ENCODE measurements around the gene FGFR2.

FGFR2 gene

DNA sequence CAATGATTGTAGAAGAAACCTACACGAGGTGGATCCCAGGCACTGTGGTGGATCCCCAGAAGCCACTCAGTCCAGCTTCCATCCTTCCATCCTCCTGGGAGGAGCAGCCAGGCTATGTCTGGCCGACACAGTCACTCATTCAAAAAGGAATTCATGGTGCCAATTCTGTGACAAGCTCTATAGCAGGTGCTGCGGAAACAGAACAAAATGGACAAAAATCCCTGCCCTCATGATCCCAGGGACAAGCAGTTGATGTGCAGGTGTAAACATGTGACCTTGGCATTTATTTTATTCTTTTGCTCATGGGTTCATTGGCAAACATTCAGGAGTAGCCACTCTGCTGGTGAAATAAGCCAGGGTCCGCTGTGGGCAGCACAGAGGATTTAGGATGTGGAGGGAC, 49.2 kb upstream of the FGFR2 start:
- TF ChIP-seq ZNF565 (CRISPR knock-in tag; conservative IDR thresholded peaks at IDR 0.05; ENCODE audit: low read depth): no peak
- no peak for ATAC-seq

DNA sequence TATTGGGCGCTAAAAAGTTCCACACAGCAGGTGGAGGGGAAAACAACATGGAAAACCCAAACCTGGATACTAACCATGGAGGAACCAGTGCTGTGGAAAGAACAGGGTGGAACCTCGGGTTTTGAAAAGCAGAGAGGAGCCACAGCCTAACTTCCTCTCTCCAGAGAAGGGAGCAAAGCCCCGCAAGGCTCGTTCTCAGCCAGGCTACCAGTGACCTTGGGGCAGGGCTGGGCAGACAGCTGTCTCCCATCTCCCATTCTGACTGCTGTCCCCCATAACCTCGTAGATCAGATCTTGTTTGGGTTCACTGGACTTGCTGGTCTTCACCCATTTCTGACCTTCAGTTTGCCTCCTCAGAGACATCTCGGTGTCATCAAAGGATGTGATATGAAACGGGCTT, 47.5 kb upstream of the FGFR2 start:
- ATAC-seq: no peak
- TF ChIP-seq SNAI2 (CRISPR knock-in tag; IDR thresholded peaks at IDR 0.05) (no peak), ZNF70 (CRISPR knock-in tag; IDR thresholded peaks at IDR 0.05) (no peak), RARB (CRISPR knock-in tag; IDR thresholded peaks at IDR 0.05) (no peak), TOX (CRISPR knock-in tag; IDR thresholded peaks at IDR 0.05; ENCODE audit: borderline replicate concordance) (no peak), ESRRG (CRISPR knock-in tag; IDR thresholded peaks at IDR 0.05) (no peak), ISL1 (CRISPR knock-in tag; IDR thresholded peaks at IDR 0.05) (no peak)
- TF ChIP-seq, protein P1, sequence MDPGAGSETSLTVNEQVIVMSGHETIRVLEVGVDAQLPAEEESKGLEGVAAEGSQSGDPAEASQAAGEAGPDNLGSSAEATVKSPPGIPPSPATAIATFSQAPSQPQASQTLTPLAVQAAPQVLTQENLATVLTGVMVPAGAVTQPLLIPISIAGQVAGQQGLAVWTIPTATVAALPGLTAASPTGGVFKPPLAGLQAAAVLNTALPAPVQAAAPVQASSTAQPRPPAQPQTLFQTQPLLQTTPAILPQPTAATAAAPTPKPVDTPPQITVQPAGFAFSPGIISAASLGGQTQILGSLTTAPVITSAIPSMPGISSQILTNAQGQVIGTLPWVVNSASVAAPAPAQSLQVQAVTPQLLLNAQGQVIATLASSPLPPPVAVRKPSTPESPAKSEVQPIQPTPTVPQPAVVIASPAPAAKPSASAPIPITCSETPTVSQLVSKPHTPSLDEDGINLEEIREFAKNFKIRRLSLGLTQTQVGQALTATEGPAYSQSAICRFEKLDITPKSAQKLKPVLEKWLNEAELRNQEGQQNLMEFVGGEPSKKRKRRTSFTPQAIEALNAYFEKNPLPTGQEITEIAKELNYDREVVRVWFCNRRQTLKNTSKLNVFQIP (CRISPR knock-in tag; IDR thresholded peaks at IDR 0.05; ENCODE audit: borderline replicate concordance, low read depth): no peak
- TF ChIP-seq, protein P2, sequence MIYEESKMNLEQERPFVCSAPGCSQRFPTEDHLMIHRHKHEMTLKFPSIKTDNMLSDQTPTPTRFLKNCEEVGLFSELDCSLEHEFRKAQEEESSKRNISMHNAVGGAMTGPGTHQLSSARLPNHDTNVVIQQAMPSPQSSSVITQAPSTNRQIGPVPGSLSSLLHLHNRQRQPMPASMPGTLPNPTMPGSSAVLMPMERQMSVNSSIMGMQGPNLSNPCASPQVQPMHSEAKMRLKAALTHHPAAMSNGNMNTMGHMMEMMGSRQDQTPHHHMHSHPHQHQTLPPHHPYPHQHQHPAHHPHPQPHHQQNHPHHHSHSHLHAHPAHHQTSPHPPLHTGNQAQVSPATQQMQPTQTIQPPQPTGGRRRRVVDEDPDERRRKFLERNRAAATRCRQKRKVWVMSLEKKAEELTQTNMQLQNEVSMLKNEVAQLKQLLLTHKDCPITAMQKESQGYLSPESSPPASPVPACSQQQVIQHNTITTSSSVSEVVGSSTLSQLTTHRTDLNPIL (CRISPR knock-in tag; IDR thresholded peaks at IDR 0.05; ENCODE audit: low read depth): no peak

DNA sequence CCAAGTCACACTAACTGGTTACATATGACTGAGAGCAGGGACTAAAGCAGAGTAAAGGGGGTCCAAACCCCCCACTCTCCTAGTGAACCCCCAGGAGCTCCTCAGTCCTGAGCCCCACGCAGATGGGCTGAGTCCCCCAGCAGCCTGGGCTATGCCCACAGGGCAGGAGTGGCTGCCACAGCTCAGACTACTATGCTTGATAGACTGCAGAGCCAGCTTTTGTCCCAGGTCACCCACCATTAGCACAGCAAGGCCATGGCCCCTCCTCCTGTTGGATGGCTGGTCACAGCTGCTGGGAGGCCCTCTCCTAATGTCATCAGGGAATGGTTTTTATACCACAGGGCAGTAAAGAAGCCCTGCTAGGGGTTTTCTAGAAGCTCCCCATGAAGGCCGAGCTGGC, 46.3 kb upstream of the FGFR2 start:
- TF ChIP-seq ZNF565 (CRISPR knock-in tag; conservative IDR thresholded peaks at IDR 0.05; ENCODE audit: low read depth) (no peak), ZNF8 (CRISPR knock-in tag; IDR thresholded peaks at IDR 0.05) (no peak), ARNTL (CRISPR knock-in tag; IDR thresholded peaks at IDR 0.05; ENCODE audit: borderline replicate concordance, low read depth) (no peak), TCF4 (CRISPR knock-in tag; IDR thresholded peaks at IDR 0.05; ENCODE audit: borderline replicate concordance) (no peak), ZFP3 (CRISPR knock-in tag; IDR thresholded peaks at IDR 0.05) (no peak), SNAI2 (CRISPR knock-in tag; IDR thresholded peaks at IDR 0.05) (no peak), BACH2 (CRISPR knock-in tag; IDR thresholded peaks at IDR 0.05; ENCODE audit: borderline replicate concordance) (no peak), ISL1 (CRISPR knock-in tag; IDR thresholded peaks at IDR 0.05) (no peak), CSDC2 (CRISPR knock-in tag; IDR thresholded peaks at IDR 0.05) (no peak)
- TF ChIP-seq, protein P2 (CRISPR knock-in tag; IDR thresholded peaks at IDR 0.05; ENCODE audit: low read depth): no peak
- TF ChIP-seq, protein P3, sequence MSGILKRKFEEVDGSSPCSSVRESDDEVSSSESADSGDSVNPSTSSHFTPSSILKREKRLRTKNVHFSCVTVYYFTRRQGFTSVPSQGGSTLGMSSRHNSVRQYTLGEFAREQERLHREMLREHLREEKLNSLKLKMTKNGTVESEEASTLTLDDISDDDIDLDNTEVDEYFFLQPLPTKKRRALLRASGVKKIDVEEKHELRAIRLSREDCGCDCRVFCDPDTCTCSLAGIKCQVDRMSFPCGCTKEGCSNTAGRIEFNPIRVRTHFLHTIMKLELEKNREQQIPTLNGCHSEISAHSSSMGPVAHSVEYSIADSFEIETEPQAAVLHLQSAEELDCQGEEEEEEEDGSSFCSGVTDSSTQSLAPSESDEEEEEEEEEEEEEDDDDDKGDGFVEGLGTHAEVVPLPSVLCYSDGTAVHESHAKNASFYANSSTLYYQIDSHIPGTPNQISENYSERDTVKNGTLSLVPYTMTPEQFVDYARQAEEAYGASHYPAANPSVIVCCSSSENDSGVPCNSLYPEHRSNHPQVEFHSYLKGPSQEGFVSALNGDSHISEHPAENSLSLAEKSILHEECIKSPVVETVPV (CRISPR knock-in tag; IDR thresholded peaks at IDR 0.05): no peak
- TF ChIP-seq, protein P1 (CRISPR knock-in tag; IDR thresholded peaks at IDR 0.05; ENCODE audit: borderline replicate concordance, low read depth): no peak
- ATAC-seq: no peak

DNA sequence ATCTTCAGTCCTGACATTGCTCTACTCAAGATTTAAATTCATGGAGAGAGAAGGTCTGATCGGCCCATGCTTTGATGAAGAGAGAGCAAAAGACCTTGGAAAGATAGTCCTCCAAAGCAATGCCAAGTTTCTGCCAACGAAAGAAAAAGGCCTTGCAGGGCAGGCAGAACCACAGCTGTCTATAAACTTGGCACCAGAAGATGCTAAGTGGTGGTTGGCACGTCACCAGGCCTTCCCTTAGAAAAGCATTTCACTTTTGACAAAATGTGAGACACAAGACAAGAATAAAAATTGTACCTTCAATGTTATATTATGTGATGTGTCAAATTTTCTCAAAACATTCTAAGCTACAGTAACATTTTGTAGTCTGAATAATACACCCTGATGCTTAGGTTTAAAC, 42.0 kb upstream of the FGFR2 start:
- ATAC-seq: no peak

More for the DNA sequence above, 42.0 kb upstream of the FGFR2 start:
- no peak for TF ChIP-seq ARNTL (CRISPR knock-in tag; IDR thresholded peaks at IDR 0.05; ENCODE audit: borderline replicate concordance, low read depth)
- TF ChIP-seq, protein P1 (CRISPR knock-in tag; IDR thresholded peaks at IDR 0.05; ENCODE audit: borderline replicate concordance, low read depth): no peak
- TF ChIP-seq ZFP30 (CRISPR knock-in tag; IDR thresholded peaks at IDR 0.05): no peak
- TF ChIP-seq ZC3H10 (CRISPR knock-in tag; IDR thresholded peaks at IDR 0.05): no peak
- no peak for TF ChIP-seq BACH2 (CRISPR knock-in tag; IDR thresholded peaks at IDR 0.05; ENCODE audit: borderline replicate concordance)

Measured in SK-N-SH treated with all-trans-retinoic acid at 6 μM for 48 hours (cell line).